Stimulated activated naive CD8-positive, alpha-beta T cell treated with anti-CD3 and anti-CD28 coated beads, Interleukin-15, Interleukin-2, amounts not matched to agents 100 U/mL and 50 U/mL, for 24 hours (primary cell): ENCODE results near the gene PDLIM4.

Source experiments
- ATAC-seq: fragments of 150-1000 bp; cut with Tn5 transposase; one replicate; pipeline ENCODE4 v1.10.0; 2021
- DNase-seq: peaks from one replicate; pipeline ENCODE4 v3.0.0; 2021

Gene PDLIM4

DNA sequence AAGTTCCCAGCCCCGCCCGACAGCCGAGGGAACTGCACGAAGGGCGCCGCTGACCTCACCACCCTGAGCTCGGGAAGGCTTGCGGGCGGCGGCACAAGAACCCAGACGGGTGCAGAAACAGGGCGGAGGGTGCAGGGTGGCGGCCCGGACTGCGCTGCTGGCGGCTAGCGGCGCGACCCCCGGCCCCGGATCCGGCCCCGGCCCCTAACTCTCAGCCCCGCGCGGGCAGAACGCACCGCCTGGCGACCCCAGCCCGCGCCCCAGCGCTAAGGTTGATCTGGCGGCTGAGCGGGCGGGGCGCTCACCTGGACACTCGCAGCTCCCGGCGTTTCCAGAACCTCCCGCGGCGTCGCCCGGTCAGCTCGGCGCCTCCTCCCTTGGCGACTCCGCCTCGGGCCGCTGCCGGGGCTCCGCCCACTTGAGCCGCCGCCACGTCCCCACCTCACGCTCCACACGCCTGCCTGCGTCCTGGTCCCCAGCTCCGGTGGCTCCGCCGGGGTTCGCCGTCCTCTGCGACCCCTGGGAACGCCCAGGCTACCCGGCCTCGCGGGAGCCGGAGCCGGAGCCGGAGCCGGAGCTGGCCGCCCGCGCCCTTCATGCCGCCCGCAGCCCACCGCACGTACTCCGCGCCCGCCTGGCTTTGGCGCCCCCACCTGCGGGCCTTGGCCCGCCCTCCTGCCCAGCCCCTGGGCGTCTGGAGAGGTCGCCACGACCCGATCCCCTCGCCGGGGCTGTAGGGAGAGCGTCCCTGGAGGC lies 29.8 kb upstream of the PDLIM4 start, which contains the start of gene P4HA2:
P4HA2 (minus strand) TSS at position 369 of the 756 bp plus-strand sequence. CDS start 9,227 bp downstream, outside the sequence.
- peak; percentile 78 for DNase-seq

DNA sequence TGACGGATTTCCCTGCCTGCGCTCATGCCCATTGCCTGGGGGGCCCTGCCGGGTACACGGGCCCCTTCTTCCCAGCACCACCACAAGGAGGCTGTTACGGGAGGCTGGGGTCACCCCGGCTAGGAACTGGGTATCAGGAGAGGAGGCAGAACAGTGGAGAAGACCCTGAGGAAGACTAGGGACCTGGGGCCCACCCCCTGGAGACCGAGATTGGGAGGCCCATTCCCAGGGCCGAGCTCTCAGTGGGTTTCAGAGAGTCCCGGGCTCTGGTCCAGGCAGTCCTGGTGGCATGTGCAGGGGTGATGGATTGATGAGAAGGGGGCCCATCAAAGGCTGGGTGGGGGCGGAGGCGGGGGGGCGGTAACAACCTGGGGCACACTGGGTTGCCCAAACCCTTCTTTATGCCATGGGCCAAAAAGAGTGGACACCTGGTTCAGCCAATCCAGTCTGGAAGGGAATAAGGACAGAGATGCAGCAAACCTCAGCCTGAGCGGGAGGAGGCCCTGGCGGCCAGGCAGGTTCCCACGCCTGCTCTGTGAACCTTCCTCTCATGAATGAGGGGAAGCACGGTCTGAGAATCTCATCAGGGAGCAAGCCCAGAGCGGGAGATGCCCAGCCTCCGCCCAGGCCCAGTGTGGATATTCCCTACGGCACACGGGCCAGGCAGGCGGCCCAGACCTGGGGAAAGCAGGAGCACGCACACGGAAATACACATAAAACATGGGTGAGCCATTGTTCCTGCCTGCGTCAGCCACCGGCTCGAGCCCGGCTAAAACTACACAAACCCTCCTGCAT lies 29.1 kb upstream of the PDLIM4 start:
- no peak for DNase-seq

More for the DNA sequence above, 29.8 kb upstream of the PDLIM4 start, which contains the start of gene P4HA2:
- peak; percentile 85 for ATAC-seq

GRCh38 chr5:132229236-132229635 lies 28.3 kb upstream of the PDLIM4 start:
- ATAC-seq (no peak), DNase-seq (no peak)

More for the DNA sequence above, 29.1 kb upstream of the PDLIM4 start:
- no peak for ATAC-seq

- ATAC-seq (no peak), DNase-seq (no peak)
These were observed 26.6 kb upstream of the PDLIM4 start for GRCh38 chr5:132230871-132231270.

- no peak for ATAC-seq
- no peak for DNase-seq
These were observed 25.0 kb upstream of the PDLIM4 start for GRCh38 chr5:132232465-132232864.

DNA sequence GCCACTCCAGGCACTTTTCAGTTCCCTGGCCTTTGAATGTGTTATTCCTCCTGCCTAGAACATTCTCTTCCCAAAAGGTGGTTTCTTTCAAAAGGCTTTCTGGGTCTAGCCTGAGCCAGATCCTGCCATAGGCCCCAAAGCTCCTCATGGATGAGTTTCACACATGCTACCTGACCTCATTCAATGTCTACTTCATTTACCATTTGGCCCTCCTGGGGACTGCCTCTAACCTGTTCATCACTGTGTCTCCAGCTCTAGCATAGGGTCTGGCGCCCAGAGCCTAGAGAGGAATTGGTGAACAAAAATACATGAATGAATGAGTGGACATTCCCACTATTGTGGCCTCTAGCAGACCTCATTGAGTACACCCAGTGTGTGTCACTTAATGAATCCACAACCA lies 24.4 kb upstream of the PDLIM4 start:
- no peak for DNase-seq
- no peak for ATAC-seq

DNA sequence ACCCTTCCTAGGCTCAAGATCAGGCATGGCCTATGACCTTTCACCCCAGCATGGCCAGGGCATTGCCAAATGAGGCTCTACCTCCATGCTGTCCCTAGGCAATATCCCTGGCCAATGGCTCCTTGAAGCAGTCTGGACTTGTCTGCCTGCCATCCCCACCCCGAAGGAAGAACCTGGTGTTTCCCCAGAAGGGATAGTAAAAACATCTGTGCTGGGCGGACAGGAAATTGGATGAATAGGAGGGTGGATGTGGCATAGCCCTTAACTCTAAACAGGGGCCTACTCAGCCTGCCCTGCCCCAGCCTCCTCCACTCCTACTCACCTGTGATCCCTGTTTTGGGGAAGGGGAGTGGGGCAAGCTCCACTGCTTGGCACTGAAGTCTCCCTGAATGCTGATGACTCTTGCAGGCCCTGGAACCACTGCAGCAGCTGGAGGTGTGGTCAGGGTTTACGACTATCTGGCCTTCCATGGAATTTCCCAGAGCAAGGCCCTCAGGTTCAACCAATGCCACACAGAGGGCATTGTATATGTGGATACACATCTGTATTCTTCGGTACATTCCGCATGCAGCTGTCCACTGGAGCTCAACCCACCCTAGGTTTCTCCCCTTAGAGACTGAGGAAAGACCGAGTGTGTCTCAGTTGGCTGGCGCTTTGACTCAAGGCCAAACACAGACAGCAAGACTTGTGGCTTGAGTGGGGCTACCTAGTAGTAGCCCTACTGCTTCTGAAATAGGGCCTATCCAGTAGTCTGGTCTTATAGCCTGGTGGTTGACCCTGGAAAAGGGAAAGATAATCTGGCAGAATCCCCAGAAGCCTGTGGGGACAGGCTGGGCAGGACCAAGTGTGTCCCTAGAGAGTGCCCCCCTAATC lies 23.4 kb upstream of the PDLIM4 start:
- ATAC-seq = no peak
- no peak for DNase-seq

GRCh38 chr5:132234684-132235062 lies 22.8 kb upstream of the PDLIM4 start:
- DNase-seq (no peak), ATAC-seq (no peak)

DNA sequence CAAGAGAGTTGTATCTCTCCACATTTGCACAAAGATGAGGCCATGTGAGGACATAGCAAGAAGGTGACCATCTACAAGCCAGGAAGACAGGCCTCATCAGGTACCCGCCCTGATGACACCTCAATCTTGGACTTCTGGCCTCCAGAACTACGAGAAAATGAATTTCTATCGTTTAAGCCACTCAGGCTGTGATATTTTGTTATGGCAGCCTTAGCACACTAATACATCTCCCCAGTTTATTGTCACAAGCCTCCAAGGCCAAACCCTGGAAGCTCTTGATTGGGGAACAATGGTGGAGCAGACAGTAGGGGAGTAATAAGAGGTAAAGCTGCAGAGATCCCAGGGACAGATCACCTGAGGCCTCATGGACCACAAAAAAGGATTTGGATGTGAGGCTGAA lies 22.2 kb upstream of the PDLIM4 start:
- no peak for DNase-seq
- no peak for ATAC-seq

DNA sequence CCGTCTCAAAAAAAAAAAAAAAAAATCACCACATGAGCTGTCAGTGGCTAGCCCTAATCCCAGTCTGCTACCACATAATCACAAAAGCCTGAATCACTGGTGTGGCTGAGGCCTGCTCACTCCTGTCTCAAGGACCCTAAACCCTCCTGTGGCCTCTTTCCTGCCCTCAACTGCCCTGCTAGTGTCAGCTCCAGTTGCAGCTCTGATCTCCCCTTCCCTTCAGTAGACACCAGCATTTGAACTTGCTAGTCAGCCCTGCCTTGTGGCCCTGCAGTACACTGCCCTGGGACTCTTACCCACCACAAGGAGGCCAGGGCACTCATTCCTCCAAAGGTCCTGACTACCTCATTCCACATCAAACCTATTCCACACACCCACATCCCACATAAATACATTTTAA lies 20.4 kb upstream of the PDLIM4 start:
- ATAC-seq (no peak), DNase-seq (no peak)

GRCh38 chr5:132237670-132238069 lies 19.8 kb upstream of the PDLIM4 start:
- no peak for DNase-seq
- ATAC-seq = no peak

GRCh38 chr5:132238169-132238744 lies 19.2 kb upstream of the PDLIM4 start:
- ATAC-seq (peak; percentile 83), DNase-seq (peak; percentile 90)

DNA sequence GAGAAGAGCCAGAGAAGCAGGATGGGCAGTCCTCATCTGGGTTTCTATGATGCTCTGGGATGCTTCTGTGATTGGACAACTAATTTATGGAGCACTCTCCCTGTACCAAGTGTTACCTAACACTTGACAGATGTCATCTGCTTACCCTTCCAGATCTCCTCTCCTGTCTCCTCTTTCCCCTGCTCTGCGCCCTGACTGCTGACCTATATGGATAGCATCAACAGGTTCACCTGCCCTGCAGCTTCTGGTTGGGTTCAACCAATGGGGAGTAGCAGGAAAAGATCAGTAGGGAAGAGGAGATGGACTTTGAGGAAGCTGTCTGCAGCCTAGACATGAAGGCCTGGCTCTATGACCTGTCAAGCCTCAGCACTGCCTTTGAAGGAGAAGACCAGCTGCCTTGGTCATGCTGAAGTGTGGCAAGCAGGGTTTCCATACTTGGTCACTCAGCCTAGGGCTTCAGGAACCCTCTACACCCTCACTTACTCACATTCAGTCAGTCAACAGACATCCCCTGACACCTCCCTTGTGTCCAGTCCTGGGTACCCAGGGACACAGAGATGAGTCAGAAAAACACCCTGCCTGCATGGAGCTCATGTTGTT lies 18.5 kb upstream of the PDLIM4 start:
- DNase-seq (no peak), ATAC-seq (no peak)

GRCh38 chr5:132239776-132240175 lies 17.7 kb upstream of the PDLIM4 start:
- ATAC-seq (no peak), DNase-seq (no peak)

DNA sequence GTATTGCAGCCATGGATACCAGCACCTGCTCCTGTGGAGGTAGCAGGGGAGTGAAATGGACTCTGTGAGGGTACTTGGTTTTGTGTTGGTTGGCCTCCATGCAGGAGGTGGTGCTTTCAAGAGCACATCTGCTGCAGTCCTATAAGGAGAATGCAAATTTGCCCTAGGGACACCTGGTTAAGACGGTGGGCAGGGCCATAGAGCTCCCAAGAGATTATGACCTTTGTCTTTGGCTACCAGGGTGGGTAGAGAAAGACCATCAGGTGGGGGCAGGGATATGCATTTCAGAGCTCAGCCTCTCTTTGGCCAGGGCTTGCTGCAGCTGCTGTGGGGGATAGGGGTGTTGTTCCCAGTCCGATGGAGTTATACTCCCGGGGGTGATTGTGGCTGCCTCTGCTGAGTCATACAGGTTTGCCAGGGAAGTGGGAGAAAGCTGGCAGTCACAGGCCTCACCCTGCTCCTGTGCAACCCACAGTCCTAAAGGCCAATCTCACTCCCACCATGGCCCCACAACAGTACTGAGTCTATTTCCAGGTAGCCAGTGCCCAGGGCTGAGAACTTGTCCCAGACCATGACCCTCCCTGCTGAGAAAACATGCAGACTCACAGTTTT lies 14.0 kb upstream of the PDLIM4 start:
- ATAC-seq = no peak
- peak; percentile 1 for DNase-seq

DNA sequence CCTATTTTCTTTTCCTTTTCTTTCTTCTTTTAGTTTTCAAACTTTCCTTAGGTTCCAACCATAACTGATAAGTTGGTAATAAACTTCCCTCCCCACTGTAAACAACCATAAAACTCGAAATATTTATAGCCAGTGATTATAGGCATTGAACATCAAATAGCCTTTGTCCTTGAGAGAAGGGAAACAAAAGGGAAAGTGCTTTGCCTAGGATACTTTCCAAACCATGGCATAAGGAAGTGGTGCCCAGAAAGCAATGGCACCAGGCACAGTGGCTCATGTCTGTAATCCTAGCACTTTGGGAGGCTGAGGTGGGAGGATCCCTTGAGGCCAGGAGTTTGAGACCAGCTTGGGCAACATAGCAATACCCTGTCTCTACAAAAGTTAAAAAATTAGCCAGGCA lies 11.9 kb upstream of the PDLIM4 start:
- ATAC-seq = no peak
- DNase-seq = no peak

DNA sequence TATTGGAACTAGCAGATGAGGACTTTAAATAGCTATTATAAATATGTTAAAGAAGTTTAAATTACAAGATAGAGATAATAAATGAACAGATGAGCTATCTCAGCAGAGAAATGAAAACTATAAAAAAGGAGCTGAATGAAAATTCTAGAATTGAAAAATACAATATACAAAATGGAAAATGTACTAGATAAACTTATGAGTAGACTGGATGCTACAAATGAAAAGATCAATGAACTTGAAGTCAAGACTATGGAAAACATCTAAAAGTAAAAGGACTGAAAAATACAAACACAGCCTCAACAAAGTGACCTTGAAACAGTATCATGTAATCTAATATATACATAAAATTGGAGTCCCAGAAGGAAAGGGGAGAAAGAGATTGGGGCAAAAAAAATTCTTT lies 10.7 kb upstream of the PDLIM4 start:
- ATAC-seq = no peak
- DNase-seq = no peak

DNA sequence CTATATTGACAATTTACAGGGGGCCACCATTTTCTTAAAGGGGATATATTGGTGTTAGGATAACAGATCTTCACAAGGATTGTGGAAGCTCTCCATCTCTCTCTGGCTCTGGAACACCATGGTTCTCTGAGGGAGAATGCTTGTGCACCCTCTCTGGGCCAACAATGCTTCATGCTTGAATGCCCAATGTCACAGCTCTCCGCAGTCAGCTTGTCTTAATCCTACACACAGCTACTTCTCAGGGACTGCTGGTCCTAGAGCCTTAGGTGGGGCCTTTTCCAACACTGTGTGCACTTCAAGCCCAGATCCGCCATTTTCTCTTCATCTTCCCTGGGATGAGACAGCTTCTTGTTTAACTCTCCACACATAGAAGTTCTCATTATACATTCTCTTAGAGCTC lies 6.9 kb upstream of the PDLIM4 start:
- ATAC-seq = no peak

GRCh38 chr5:132251220-132251725 lies 6.2 kb upstream of the PDLIM4 start:
- no peak for DNase-seq
- ATAC-seq = no peak

More for the DNA sequence above, 6.9 kb upstream of the PDLIM4 start:
- DNase-seq = no peak

GRCh38 chr5:132253008-132253441 lies 4.5 kb upstream of the PDLIM4 start:
- no peak for ATAC-seq
- DNase-seq = no peak
